HG03469 (cell line): Measurements from ENCODE around the gene TMEM271.

Experiments used
- ATAC-seq: cut with Tn5 transposase; IDR thresholded peaks from one replicate; pipeline ENCODE4 v1.9.1; 2021; ENCODE audit warnings: mild to moderate bottlenecking, moderate library complexity, moderate number of reproducible peaks; ENCODE audit not compliant: unreplicated experiment

TMEM271 gene

GRCh38 chr4:576245-576821, at the start of gene TMEM271:
TSS of gene TMEM271 (minus strand) at chr4:576295. CDS start at chr4:576062, 233 bp downstream.
- ATAC-seq = no peak

- no peak for ATAC-seq
Observed at GRCh38 chr4:625631-626161, 49.6 kb upstream of the TMEM271 start.

- no peak for ATAC-seq
Observed at GRCh38 chr4:624705-625590, 48.9 kb upstream of the TMEM271 start, which contains the start of gene PDE6B. TSS of gene PDE6B (plus strand) at chr4:625573. CDS start at chr4:625627, 54 bp downstream.

- ATAC-seq = no peak
Observed at GRCh38 chr4:623914-624566, 47.9 kb upstream of the TMEM271 start.

GRCh38 chr4:622996-623913, 47.2 kb upstream of the TMEM271 start:
- no peak for ATAC-seq

GRCh38 chr4:622071-622995, 46.2 kb upstream of the TMEM271 start:
- no peak for ATAC-seq

- no peak for ATAC-seq
Observed at GRCh38 chr4:621296-622070, 45.4 kb upstream of the TMEM271 start.

- ATAC-seq = no peak
Observed at GRCh38 chr4:620851-621261, 44.8 kb upstream of the TMEM271 start.

- ATAC-seq = no peak
Observed at GRCh38 chr4:620201-620600, 44.1 kb upstream of the TMEM271 start.

- ATAC-seq = no peak
Observed at GRCh38 chr4:617644-618641, 41.8 kb upstream of the TMEM271 start.

- ATAC-seq = no peak
Observed at GRCh38 chr4:616911-617643, 41.0 kb upstream of the TMEM271 start.

GRCh38 chr4:616091-616490, 40.0 kb upstream of the TMEM271 start:
- no peak for ATAC-seq

GRCh38 chr4:613126-613525, 37.0 kb upstream of the TMEM271 start:
- ATAC-seq = no peak

GRCh38 chr4:612749-613125, 36.6 kb upstream of the TMEM271 start:
- no peak for ATAC-seq

- no peak for ATAC-seq
Observed at GRCh38 chr4:612052-612748, 36.1 kb upstream of the TMEM271 start.
